Uterus (tissue), 4 donors: ENCODE results near the gene PODXL. TPM values are rescaled to one million over a fixed set of nuclear protein-coding genes. Genes with fewer than 3 reads are reported as not detected.
"Not testable (repeated sequence)": the region's sequence is repeated elsewhere in the genome, so short reads cannot be mapped to it uniquely, and the experiment has no call there.

Source experiments
- DNase-seq, 2 donors: peaks; one replicate each; pipeline ENCODE4 v3.0.0-alpha.2; 2019 to 2020
- H3K27ac ChIP-seq, 2 donors: fragments of 200-600 bp; sonication (generic); 1 replicate in 1 of 2; 2 replicates in 1 of 2; pipeline ENCODE4 v1.5.1; 2016 to 2018
- H3K27me3 ChIP-seq, 2 donors: fragments of 200-600 bp; sonication (generic); one replicate each; pipeline ENCODE4 v1.5.1; 2018 to 2019; ENCODE audit warnings: control low read depth in 1 of 2
- H3K36me3 ChIP-seq, 2 donors: fragments of 200-600 bp; sonication (generic); one replicate each; pipeline ENCODE4 v1.5.1; 2019; ENCODE audit warnings: control low read depth in 1 of 2
- H3K4me1 ChIP-seq, 2 donors: fragments of 200-600 bp; sonication (generic); one replicate each; pipeline ENCODE4 v1.5.1; 2018 to 2019; ENCODE audit warnings: control low read depth in 1 of 2
- H3K4me3 ChIP-seq, 2 donors: fragments of 200-600 bp; sonication (generic); 1 replicate in 1 of 2; 2 replicates in 1 of 2; pipeline ENCODE4 v1.5.1; 2018 to 2019; ENCODE audit warnings: mild to moderate bottlenecking in 1 of 2
- H3K9me3 ChIP-seq, 2 donors: fragments of 200-600 bp; sonication (generic); one replicate each; pipeline ENCODE4 v1.5.1; 2019; ENCODE audit warnings: control low read depth in 1 of 2
- POLR2A ChIP-seq, 2 donors: fragments of 450-650 bp; IDR thresholded peaks; one replicate each; pipeline ENCODE4 v1.6.1; 2016; ENCODE audit warnings: antibody characterized with exemption in 2 of 2, mild to moderate bottlenecking in 1 of 2, moderate library complexity in 1 of 2
- intact Hi-C: fragments of 100-400 bp; cut with DNase I; formaldehyde crosslinking; loops from one replicate; pipeline ENCODE4 v1.15.1; 2023; ENCODE audit warnings: low total_unique reads
- total RNA-seq, 4 donors: library from RNA; depleted of rRNA in 3 of 4; stranded (reverse); fragments of >200 nt in 3 of 4; gene quantifications; one replicate each; pipeline versions ENCODE4 v1.1.0 to v1.2.4, GENCODE V29; 2014 to 2023
- TF ChIP-seq, protein P1 (sequence below), 4 experiments: fragments of 200-600 bp in 2 of 4; fragments of 450-650 bp in 2 of 4; sonication (generic) in 2 of 4; IDR thresholded peaks; one replicate each; pipeline ENCODE4 v1.5.1; 2016 to 2019; ENCODE audit warnings: antibody characterized with exemption in 4 of 4, mild to moderate bottlenecking in 2 of 4, moderate library complexity in 1 of 4
- donor health status: DM: yes; HTN: yes; CAD: no.

Gene PODXL
- total RNA-seq, 4 donors from 2014 or later, result 33.6 to 135 (median 36.1) TPM

DNA sequence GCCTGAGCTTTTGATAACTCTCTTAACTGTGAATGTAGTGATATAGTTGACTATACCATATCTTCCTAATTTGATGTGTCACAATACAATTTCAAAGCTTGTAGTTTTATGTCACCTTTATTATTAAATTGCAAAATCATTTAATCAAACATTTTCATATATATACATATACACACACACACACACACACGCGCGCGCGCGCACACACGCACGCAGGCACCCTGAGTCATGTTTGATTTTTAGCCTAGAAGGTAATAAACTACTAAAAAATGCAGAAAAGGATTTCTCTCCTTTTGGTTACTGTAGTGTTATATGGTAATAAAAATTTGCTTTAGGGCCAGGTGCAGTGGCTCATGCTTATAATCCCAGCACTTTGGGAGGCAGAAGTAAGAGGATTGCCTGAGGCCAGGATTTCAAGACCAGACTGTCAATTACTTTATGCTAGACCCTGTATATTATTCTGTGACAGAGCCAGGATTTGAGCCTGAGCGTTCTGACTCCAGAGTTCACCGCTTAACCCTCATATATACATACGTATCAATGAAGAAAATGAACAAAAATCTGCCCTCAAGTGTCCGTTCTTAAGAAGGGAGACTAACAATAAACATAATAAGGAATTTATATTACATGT is 89.6 kb downstream of the PODXL start:
- no peak for DNase-seq
- no peaks in the 10 kb centered on the region for H3K9me3 ChIP-seq
- no peak overlapping the region for H3K27ac ChIP-seq
- TF ChIP-seq POLR2A (IDR thresholded peaks at IDR 0.05), result no peak
- TF ChIP-seq, protein P1, sequence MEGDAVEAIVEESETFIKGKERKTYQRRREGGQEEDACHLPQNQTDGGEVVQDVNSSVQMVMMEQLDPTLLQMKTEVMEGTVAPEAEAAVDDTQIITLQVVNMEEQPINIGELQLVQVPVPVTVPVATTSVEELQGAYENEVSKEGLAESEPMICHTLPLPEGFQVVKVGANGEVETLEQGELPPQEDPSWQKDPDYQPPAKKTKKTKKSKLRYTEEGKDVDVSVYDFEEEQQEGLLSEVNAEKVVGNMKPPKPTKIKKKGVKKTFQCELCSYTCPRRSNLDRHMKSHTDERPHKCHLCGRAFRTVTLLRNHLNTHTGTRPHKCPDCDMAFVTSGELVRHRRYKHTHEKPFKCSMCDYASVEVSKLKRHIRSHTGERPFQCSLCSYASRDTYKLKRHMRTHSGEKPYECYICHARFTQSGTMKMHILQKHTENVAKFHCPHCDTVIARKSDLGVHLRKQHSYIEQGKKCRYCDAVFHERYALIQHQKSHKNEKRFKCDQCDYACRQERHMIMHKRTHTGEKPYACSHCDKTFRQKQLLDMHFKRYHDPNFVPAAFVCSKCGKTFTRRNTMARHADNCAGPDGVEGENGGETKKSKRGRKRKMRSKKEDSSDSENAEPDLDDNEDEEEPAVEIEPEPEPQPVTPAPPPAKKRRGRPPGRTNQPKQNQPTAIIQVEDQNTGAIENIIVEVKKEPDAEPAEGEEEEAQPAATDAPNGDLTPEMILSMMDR (IDR thresholded peaks at IDR 0.05), result no peak
- H3K36me3 ChIP-seq, result no peaks in the 10 kb centered on the region
- intact Hi-C loops, result no loop called here
- H3K4me3 ChIP-seq, result no peak overlapping the region
- H3K27me3 ChIP-seq, result no peaks in the 10 kb centered on the region
- H3K4me1 ChIP-seq, result no peaks in the 10 kb centered on the region

DNA sequence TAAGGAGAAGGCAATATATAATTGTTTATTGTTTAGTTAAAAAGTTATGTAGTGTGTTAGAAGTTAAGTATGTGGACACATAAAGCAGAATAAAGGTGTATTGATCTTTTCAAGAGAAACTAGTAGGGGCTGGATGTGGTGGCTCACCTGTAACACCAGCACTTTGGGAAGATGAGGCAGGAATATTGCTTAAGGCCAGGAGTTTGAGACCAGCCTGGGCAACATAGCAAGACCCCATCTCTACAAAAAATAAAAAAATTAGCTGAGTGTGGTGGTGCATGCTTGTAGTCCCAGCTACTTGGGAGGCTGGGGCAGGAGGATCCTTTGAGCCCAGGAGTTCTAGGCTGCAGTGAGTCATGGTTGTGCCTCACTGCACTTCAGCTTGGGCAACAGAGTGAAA is 93.7 kb downstream of the PODXL start:
- intact Hi-C loops, DNase-seq, H3K9me3 ChIP-seq, H3K4me3 ChIP-seq, H3K27ac ChIP-seq, H3K27me3 ChIP-seq, H3K36me3 ChIP-seq, H3K4me1 ChIP-seq: not testable (repeated sequence)

DNA sequence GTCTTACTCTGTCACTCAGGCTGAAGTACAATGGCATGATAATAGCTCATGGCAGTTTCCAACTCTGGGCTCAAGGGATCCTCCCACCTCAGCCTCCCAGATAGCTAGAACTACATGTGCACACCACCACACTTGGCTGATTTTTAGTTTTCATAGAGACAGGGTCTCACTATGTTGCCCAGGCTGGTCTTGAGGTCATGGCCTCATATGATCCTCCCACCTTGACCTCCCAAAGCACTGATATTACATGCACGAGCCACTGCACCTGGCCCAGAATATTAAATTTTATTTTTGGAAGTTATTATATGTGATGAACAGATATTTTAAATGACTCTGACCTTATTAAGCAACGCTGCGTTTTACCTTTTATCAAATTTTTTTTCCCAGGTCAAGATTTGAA is 94.4 kb downstream of the PODXL start:
- H3K36me3 ChIP-seq, result no peaks in the 10 kb centered on the region
- TF ChIP-seq POLR2A (IDR thresholded peaks at IDR 0.05), result no peak
- TF ChIP-seq, protein P1 (IDR thresholded peaks at IDR 0.05), result no peak
- no peaks in the 10 kb centered on the region for H3K27me3 ChIP-seq
- no peaks in the 10 kb centered on the region for H3K9me3 ChIP-seq
- H3K4me3 ChIP-seq, result no peak overlapping the region
- no peak for DNase-seq
- intact Hi-C loops, result no loop called here
- no peak overlapping the region for H3K27ac ChIP-seq
- no peaks in the 10 kb centered on the region for H3K4me1 ChIP-seq

DNA sequence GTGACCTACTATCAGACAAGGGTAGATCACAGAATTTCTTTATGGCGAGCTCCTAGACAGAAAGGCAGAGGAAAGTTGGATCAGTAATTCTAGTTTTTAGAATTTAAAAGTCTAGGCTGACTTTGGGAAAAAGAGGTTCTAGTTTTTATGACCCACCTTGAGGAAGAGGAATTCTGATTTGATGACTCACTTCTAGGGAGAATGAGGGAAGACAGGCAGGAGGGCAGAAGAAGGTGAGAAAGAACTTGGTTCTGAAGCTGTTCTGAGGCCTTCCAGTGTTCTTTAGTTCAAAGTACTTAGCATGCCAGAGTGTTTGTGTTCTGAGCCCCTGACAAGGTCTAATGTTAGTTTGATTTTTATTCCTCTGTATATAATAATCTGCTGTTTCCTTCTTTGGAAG is 97.2 kb downstream of the PODXL start:
- Histone ChIP-seq H3K27ac (no peak overlapping the region), H3K27me3 (no peaks in the 10 kb centered on the region), H3K4me1 (no peaks in the 10 kb centered on the region), H3K9me3 (no peaks in the 10 kb centered on the region), H3K36me3 (no peaks in the 10 kb centered on the region), H3K4me3 (no peak overlapping the region)
- intact Hi-C loops, result no loop called here
- no peak for TF ChIP-seq POLR2A (IDR thresholded peaks at IDR 0.05)
- TF ChIP-seq, protein P1 (IDR thresholded peaks at IDR 0.05), result no peak
- no peak for DNase-seq

GRCh38 chr7:131456338-131456737 is 100.1 kb downstream of the PODXL start:
- Histone ChIP-seq H3K9me3 (no peaks in the 10 kb centered on the region), H3K27me3 (no peaks in the 10 kb centered on the region), H3K4me1 (no peaks in the 10 kb centered on the region), H3K4me3 (no peak overlapping the region), H3K36me3 (no peaks in the 10 kb centered on the region), H3K27ac (no peak overlapping the region)
- no peak for DNase-seq
- TF ChIP-seq, protein P1 (IDR thresholded peaks at IDR 0.05), result no peak
- TF ChIP-seq POLR2A (IDR thresholded peaks at IDR 0.05), result no peak
- intact Hi-C loops, result no loop called here

- H3K27me3 ChIP-seq, result no peaks in the 10 kb centered on the region
These were observed 100.9 kb downstream of the PODXL start for GRCh38 chr7:131455546-131455945.

More at GRCh38 chr7:131455546-131455945, 100.9 kb downstream of the PODXL start:
- no peak for DNase-seq
- H3K36me3 ChIP-seq, result no peaks in the 10 kb centered on the region
- no peaks in the 10 kb centered on the region for H3K4me1 ChIP-seq
- intact Hi-C loops, result no loop called here
- H3K4me3 ChIP-seq, result no peak overlapping the region
- TF ChIP-seq, protein P1 (IDR thresholded peaks at IDR 0.05), result no peak
- no peak for TF ChIP-seq POLR2A (IDR thresholded peaks at IDR 0.05)
- no peak overlapping the region for H3K27ac ChIP-seq
- no peaks in the 10 kb centered on the region for H3K9me3 ChIP-seq
